SU-DHL-6 (cell line): ENCODE results near the gene MINDY1.

ENCODE experiments used
- H2AFZ ChIP-seq: fragments of 200-600 bp; sonication (generic); 2 replicates; pipeline ENCODE4 v1.6.1; 2014; ENCODE audit warnings: low read depth, mild to moderate bottlenecking, moderate library complexity, mixed read lengths, antibody characterized with exemption, low read length; ENCODE audit not compliant: severe bottlenecking
- H3F3A ChIP-seq: fragments of 200-600 bp; shearing (Covaris generic); 2 replicates; pipeline ENCODE4 v1.6.0; 2016; ENCODE audit warnings: antibody characterized with exemption, mild to moderate bottlenecking; ENCODE audit not compliant: insufficient read depth
- H3K27ac ChIP-seq: fragments of 200-600 bp; sonication (generic); 2 replicates; pipeline ENCODE4 v1.5.1; 2016; ENCODE audit warnings: low read depth, mild to moderate bottlenecking, low read length, moderate library complexity, mixed read lengths
- H3K27me3 ChIP-seq: fragments of 200-600 bp; sonication (generic), shearing (Covaris generic); 2 replicates; pipeline ENCODE4 v1.6.0; 2014; ENCODE audit warnings: mild to moderate bottlenecking, low read length
- H3K36me3 ChIP-seq: fragments of 200-600 bp; sonication (generic); 2 replicates; pipeline ENCODE4 v1.6.1; 2014; ENCODE audit warnings: mild to moderate bottlenecking, low read length, mixed read lengths
- H3K4me2 ChIP-seq: fragments of 300-600, 200-600 bp; shearing (Covaris generic), sonication (generic); 2 replicates; pipeline ENCODE4 v1.6.0; 2014; ENCODE audit warnings: low read length, low read depth, mild to moderate bottlenecking; ENCODE audit not compliant: poor library complexity, severe bottlenecking
- H3K4me3 ChIP-seq: fragments of 200-600 bp; sonication (generic); 2 replicates; pipeline ENCODE4 v1.5.1; 2014; ENCODE audit warnings: antibody characterized with exemption, low read length, mild to moderate bottlenecking, mixed read lengths; ENCODE audit not compliant: insufficient read depth, poor library complexity, severe bottlenecking
- H3K79me2 ChIP-seq: fragments of 200-600 bp; sonication (generic); 2 replicates; pipeline ENCODE4 v1.6.1; 2014; ENCODE audit warnings: mild to moderate bottlenecking, low read length, moderate library complexity; ENCODE audit not compliant: insufficient read depth
- H3K9ac ChIP-seq: fragments of 200-600 bp; sonication (generic); 2 replicates; pipeline ENCODE4 v1.7.0; 2014; ENCODE audit warnings: mild to moderate bottlenecking, low read length
- H3K9me2 ChIP-seq: fragments of 200-600 bp; sonication (generic); replicated peaks from 2 replicates; pipeline ENCODE4 v1.6.1; 2014; ENCODE audit warnings: low read length; ENCODE audit not compliant: insufficient read depth
- H3K9me3 ChIP-seq: fragments of 200-600 bp; sonication (generic); 2 replicates; pipeline ENCODE4 v1.6.1; 2014; ENCODE audit warnings: low read length, mixed read lengths; ENCODE audit not compliant: insufficient read depth
- H4K20me1 ChIP-seq: fragments of 200-600 bp; sonication (generic); 2 replicates; pipeline ENCODE4 v1.6.1; 2014; ENCODE audit warnings: low read depth, mild to moderate bottlenecking, antibody characterized with exemption, low read length, moderate library complexity, mixed read lengths
- CTCF ChIP-seq: fragments of 200-600 bp; sonication (generic); IDR thresholded peaks from one replicate; pipeline ENCODE4 v1.5.1; 2017; ENCODE audit warnings: antibody characterized with exemption, mild to moderate bottlenecking, low read length, moderate library complexity; ENCODE audit not compliant: insufficient read depth, poor library complexity, severe bottlenecking
- EZH2phosphoT487 ChIP-seq: fragments of 200-600 bp; sonication (generic), shearing (Covaris generic); conservative IDR thresholded peaks from 2 replicates; pipeline ENCODE4 v1.6.1; 2018; ENCODE audit warnings: mild to moderate bottlenecking, antibody characterized with exemption, low read length, moderate library complexity, mixed read lengths

Gene MINDY1

GRCh38 chr1:150981805-150982712, 24.6 kb downstream of the MINDY1 start, which contains the start of gene ANXA9:
ANXA9 (plus strand) TSS chr1:150982292; CDS start chr1:150983106, 814 bp downstream.
- no peaks in the 10 kb centered on the region for H3K79me2 ChIP-seq
- no peaks in the 10 kb centered on the region for H3K36me3 ChIP-seq
- no peaks in the 10 kb centered on the region for H3F3A ChIP-seq
- no peak for TF ChIP-seq CTCF
- no peak for TF ChIP-seq EZH2phosphoT487
- no peak within 1 kb of the TSS for H3K4me2 ChIP-seq
- no peaks in the 10 kb centered on the region for H3K27me3 ChIP-seq
- no peaks in the 10 kb centered on the region for H3K9me2 ChIP-seq
- H3K9me3 ChIP-seq = no peaks in the 10 kb centered on the region
- no peak within 1 kb of the TSS for H3K27ac ChIP-seq
- no peak within 1 kb of the TSS for H3K4me3 ChIP-seq
- H4K20me1 ChIP-seq = no peaks in the 10 kb centered on the region
- no peak within 1 kb of the TSS for H3K9ac ChIP-seq
- H2AFZ ChIP-seq = no peak within 1 kb of the TSS

- Histone ChIP-seq H3K9ac (no peak overlapping the region), H3K79me2 (no peaks in the 10 kb centered on the region), H3K4me3 (no peak overlapping the region), H3K9me3 (no peaks in the 10 kb centered on the region), H3K9me2 (no peaks in the 10 kb centered on the region), H3F3A (no peaks in the 10 kb centered on the region), H3K27ac (no peak overlapping the region), H3K36me3 (no peaks in the 10 kb centered on the region), H3K4me2 (no peak overlapping the region), H2AFZ (no peak overlapping the region), H3K27me3 (no peaks in the 10 kb centered on the region), H4K20me1 (no peaks in the 10 kb centered on the region)
- no peak for TF ChIP-seq CTCF
- no peak for TF ChIP-seq EZH2phosphoT487
Observed at GRCh38 chr1:150981177-150981804, 25.4 kb downstream of the MINDY1 start.

GRCh38 chr1:150979092-150980056, 27.3 kb downstream of the MINDY1 start:
- Histone ChIP-seq H3K27ac (no peak overlapping the region), H3K9me2 (no peaks in the 10 kb centered on the region), H3K4me2 (peak overlapping the region; percentile 55), H3K9ac (peak overlapping the region; percentile 43; the same call in 1 of the 2 replicates), H3K27me3 (no peaks in the 10 kb centered on the region), H3F3A (peaks cover 4% of the 10 kb centered on the region; the same call in 1 of the 2 replicates), H3K36me3 (no peaks in the 10 kb centered on the region), H3K9me3 (no peaks in the 10 kb centered on the region), H3K4me3 (peak overlapping the region; percentile 36), H2AFZ (peak overlapping the region; percentile 91), H3K79me2 (no peaks in the 10 kb centered on the region), H4K20me1 (no peaks in the 10 kb centered on the region)
- TF ChIP-seq EZH2phosphoT487 = no peak
- peak; percentile 100 for TF ChIP-seq CTCF
